HG03457 (cell line): ENCODE measurements around the gene SDR42E1.

Source experiments
- ATAC-seq: cut with Tn5 transposase; IDR thresholded peaks from one replicate; pipeline ENCODE4 v1.9.1; 2021; ENCODE audit warnings: moderate number of reproducible peaks; ENCODE audit not compliant: unreplicated experiment

Gene SDR42E1

GRCh38 chr16:82011199-82011641, at the start of gene SDR42E1:
SDR42E1 (minus strand) TSS chr16:82011470; CDS start chr16:82000858, 10,612 bp downstream.
- ATAC-seq, result peak; percentile 97

GRCh38 chr16:82059983-82060421, 48.7 kb upstream of the SDR42E1 start:
- ATAC-seq, result no peak

- ATAC-seq, result no peak
Observed at GRCh38 chr16:82059161-82059982, 48.1 kb upstream of the SDR42E1 start.

DNA sequence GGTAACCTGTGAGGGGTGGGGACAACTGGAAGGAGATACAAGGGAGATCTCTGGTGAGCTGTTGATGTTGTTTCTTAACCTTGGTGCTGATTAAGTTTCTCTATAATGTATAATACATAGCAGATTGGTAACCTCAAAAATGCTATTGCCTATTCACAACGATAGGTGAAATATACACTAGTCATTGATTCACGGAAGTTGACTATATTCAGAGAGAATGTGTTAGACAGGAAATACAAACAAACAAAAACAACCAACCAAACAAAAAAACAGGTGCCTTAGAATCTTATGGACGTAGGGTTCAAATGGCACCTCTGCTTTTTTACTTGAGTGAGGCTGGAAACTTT, 45.3 kb upstream of the SDR42E1 start:
- ATAC-seq, result no peak

DNA sequence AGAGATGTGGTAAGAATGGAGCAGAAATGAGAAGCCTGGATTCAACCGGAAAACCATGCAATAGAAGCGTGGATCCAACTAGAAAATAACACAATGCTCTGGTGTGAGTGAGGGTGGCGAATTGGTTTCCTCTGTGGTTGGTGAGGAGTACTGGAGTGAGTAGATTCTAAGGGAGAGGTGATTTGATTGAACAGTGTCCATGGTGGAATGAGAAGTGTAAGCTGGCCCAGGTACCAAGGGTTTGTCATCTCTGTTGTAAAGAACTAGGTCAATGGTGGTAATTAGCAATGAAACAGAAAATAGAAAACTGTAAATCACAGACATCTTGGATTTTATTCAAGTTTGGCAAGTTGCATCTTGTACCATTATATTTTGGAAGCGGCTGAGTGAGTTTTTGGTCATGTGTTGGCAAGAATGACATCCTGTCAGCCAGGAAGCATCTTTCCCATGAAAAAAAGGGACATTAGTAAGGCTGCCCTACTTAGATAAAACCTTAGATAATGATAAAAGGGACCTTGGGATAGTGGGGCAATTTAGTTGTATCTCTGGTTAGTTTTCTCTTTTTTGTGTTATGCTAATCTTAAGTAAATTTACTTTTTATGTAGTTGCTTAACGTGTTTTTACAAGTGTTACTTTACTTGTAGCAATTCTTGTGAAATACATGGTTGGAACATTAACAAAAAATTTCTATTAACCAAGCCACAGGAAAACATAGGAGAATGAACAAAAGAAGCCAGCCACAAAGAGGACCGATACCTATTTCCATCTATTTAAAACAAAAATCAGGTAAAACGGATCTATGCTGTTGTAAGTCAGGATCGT, 44.7 kb upstream of the SDR42E1 start:
- no peak for ATAC-seq

DNA sequence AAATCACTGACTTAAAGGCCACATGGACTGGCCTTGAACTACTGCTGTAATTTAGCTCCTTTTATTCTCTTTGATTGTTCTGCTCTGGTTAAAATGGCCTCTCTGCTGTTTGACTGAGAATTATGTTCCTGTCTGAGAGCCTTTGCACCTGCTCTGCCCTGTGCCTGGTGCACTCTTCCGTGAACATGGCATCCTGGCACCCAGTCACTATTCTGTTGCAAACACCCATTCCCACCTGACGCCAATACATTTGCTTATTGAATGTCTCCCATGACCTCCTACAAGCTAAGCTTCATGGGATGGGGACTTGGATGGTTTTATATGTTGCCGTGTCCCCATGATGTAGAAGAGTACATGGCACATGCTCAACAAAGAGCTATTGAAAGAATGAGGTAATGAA, 43.8 kb upstream of the SDR42E1 start:
- ATAC-seq, result no peak

DNA sequence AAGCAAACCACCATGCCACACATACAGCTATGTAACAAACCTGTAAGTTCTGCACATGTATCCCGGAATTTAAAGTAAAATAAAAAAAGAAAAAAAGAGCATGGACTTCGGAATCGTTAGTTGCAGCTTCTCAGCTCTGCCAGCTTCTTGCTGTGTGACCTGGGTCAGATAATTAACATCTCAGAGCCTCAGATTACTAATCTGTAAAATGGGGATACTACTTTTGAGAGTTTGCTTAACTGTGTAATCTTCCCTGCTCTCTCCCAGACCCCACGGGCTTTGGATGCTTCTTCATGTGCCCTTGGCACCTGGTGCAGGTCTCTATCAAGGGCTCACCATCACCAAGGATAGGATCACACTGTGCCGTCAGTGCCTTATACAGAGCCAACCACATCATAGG, 40.4 kb upstream of the SDR42E1 start:
- no peak for ATAC-seq

DNA sequence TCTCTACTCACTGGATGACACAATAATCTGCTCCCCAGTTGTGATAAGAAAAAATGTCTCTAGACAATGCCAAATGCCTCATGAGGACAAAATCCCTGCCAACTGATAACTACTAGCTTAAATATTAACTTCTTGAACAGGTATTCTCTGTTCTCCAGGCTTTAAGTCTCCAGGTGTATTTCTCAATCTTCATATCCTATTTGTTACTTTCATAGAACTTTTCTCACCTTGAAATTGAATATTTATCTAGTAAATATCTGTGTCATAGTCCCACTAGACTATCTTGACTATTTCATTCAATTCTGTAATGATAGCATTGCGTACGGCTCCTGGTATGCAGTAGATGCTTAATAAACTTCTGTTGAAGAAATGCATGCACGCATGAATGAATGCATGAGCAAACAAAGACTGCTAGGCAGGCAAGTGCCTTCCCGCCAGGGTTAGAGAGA, 39.7 kb upstream of the SDR42E1 start:
- no peak for ATAC-seq

- ATAC-seq, result no peak
Observed at GRCh38 chr16:82050506-82050905, 39.2 kb upstream of the SDR42E1 start.

- no peak for ATAC-seq
Observed at GRCh38 chr16:82049484-82049883, 38.2 kb upstream of the SDR42E1 start.

GRCh38 chr16:82047787-82048186, 36.5 kb upstream of the SDR42E1 start:
- no peak for ATAC-seq

- no peak for ATAC-seq
Observed at GRCh38 chr16:82047374-82047773, 36.1 kb upstream of the SDR42E1 start.

GRCh38 chr16:82046941-82047340, 35.7 kb upstream of the SDR42E1 start:
- ATAC-seq, result no peak

DNA sequence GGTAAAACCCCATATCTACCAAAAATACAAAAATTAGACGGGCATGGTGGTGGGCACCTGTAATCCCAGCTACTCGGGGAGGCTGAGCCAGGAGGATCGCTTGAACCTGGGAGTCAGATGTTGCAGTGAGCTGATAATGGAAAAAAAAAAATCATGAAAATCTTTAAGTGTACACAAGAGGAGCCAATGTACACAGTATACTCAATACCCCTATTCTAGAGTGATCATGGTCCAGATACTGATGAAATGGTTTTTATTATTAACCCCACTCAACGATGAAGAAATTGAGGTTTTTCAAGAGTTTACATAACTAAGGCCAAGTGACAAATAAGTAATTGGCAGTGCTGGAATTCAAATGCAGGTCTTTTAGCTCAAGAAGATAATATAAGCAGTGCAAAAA, 35.3 kb upstream of the SDR42E1 start:
- no peak for ATAC-seq

- no peak for ATAC-seq
Observed at GRCh38 chr16:82045465-82045864, 34.2 kb upstream of the SDR42E1 start.

GRCh38 chr16:82044585-82044911, 33.3 kb upstream of the SDR42E1 start:
- ATAC-seq, result no peak

- no peak for ATAC-seq
Observed at GRCh38 chr16:82043680-82044584, 32.7 kb upstream of the SDR42E1 start.

GRCh38 chr16:82042846-82043245, 31.6 kb upstream of the SDR42E1 start:
- no peak for ATAC-seq

GRCh38 chr16:82042144-82042543, 30.9 kb upstream of the SDR42E1 start:
- ATAC-seq, result no peak

- ATAC-seq, result no peak
Observed at GRCh38 chr16:82041542-82041941, 30.3 kb upstream of the SDR42E1 start.

- no peak for ATAC-seq
Observed at GRCh38 chr16:82040296-82040695, 29.0 kb upstream of the SDR42E1 start.
